NCI-H446 (cell line): ENCODE data around the gene NUMBL.

ENCODE experiments used
- DNase-seq, 2 experiments: peaks; one replicate each; lab custom pipeline; 2025; lab: John Stamatoyannopoulos, UW

NUMBL gene

DNA sequence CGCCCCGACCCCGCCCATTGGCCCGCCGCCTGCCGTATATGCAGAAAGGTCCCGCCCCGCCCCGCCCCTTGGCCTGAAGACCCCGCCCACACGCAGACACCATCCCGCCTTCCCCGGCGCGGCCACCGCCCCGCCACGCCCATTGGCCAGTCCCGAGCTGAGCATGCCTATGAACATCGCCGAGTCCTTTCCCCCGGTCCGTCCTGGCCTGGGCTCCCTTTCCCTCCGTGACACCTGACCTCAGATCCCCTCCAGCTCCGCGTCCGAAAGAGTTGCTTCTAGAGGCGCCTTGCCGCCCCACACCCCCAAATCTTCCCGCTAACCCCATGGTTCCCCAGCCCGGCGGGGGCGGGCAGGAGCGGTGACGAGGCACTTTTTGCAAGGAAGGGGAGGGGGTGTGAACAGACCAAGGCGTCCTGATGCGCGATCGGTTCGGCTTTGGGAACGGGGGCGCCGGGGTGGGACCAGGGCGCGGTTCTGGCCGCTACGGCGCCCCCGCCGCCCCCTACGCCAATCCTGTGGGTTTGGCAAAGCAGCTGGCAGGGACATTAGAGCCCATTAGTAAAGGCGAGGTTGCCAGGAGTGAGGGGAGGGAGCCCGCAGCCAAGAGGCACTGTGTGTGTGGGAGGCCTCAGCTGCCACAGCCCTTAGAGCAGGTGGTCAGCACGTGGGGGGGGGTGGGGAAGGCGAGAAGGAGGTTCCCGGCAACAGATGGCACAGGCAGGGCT, 406 bp upstream of the NUMBL start:
- peak; percentile 89 to 96 for DNase-seq

DNA sequence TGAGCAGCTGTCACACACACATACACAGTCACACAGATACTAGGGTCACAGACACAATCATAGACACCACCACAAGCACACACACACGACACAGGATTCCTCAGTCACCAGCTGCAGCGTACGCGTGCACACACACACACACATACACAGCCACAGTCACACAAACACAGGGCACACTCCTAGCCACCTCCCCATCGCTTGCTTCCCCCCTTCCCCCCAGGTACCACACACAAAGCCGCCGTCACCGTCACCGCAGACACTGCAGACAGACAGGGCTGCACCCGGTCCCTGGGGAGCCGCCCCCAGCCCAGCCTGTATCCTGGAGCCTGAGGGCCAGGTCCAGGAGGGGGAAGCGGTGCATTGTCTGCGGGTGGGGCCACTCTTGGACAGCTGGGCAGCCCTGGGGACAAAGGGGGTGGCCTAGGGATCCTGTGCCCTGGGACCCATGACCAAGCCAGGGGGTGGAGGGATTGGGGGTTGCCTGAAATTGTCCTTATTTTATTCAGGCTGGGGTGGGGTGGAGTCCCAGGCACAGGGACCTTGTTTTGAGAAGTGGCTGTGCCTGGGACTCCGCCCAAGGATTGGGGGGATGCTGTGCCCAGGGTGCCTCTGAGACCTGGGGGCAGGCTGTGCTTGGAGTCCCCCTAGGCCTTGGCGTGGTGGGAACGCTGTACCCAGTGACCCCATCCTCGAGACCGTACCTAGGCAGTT, 957 bp downstream of the NUMBL start:
- DNase-seq: no peak

DNA sequence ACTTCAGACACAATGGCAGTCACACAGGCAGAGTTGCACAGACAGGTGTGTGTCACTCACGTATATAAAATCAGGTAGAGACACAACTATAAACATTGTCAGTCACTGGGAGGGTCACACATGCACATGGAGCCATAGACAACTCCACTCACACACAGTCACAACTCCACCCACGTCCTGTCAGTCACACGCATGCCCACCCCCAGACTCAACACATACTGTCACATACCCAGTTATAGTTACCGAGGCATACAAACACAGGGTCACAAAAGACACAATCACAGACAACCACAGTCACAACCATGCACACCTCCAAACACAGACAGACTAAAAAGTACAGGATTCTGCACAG, 1.5 kb downstream of the NUMBL start:
- DNase-seq: no peak

GRCh38 chr19:40688309-40688708, 2.1 kb downstream of the NUMBL start:
- DNase-seq: no peak

- no peak for DNase-seq
These were observed 2.9 kb downstream of the NUMBL start for GRCh38 chr19:40687525-40688016.

- no peak for DNase-seq
These were observed 3.4 kb downstream of the NUMBL start for GRCh38 chr19:40686882-40687524.

- DNase-seq: no peak
These were observed 4.9 kb downstream of the NUMBL start for GRCh38 chr19:40685563-40685962.

GRCh38 chr19:40685016-40685526, 5.4 kb downstream of the NUMBL start:
- DNase-seq: no peak

DNA sequence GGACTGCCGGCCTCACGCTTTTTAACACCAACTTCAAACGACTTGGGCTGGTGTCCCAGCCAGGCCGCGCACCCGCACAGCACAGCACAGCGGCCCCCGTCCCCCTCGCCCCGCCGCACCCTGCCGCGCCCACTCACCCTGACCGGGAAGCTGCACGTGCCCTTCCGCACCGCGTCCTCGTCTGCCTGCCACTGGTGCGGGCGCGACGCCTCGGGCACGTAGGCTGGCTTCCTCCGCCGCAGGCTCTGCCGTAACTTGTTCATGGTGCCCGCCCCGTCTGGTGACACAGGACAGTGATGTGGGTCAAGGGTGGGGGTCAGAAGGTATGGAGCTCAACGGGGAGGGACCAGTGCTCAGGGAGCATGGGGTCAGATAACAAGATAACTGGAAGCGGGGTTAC, 6.2 kb downstream of the NUMBL start:
- no peak for DNase-seq

- DNase-seq: no peak
These were observed 7.0 kb downstream of the NUMBL start for GRCh38 chr19:40683437-40683836.

- no peak for DNase-seq
These were observed 8.0 kb downstream of the NUMBL start for GRCh38 chr19:40682431-40682964.

- no peak for DNase-seq
These were observed 9.4 kb downstream of the NUMBL start for GRCh38 chr19:40681039-40681438.

DNA sequence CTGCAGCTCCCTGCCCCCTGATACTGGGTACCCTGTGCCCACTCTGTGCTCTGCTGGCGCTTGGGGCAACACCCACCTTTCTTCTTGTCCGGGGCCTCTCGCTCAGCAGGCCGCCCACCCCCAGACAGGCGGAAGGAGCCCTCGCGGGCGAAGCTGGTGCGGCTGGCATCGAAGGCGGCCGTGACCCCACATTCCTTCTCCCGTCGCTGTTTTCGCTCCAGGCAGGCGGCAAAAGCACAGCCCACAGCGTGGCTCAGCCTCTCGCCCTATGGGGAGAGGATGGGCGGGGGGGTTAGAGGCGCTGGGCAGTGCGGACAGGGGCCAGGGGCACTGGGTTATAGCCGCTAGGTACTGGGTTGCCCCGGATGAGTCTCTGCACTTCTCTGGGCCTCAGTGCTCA, 13.3 kb downstream of the NUMBL start:
- DNase-seq: no peak

DNA sequence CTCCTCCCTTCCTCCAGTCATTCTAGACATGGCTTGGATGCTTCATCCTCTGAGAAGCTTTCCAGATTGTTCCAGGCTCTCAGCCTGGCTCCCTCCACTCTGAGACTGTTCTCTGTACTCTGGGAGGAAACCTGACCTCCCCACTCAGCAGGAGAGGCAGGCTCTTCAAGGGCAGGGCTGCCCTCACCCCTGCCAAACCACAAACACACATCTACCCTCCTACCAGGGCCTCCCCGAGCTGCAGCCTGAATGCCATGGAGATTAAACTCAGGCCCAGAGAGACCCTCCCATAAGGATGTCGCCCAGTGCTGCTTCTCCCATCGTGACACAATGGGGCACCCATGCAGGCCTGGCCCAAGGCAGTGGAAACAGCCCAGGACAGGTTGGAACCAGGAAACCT, 16.2 kb downstream of the NUMBL start:
- no peak for DNase-seq

DNA sequence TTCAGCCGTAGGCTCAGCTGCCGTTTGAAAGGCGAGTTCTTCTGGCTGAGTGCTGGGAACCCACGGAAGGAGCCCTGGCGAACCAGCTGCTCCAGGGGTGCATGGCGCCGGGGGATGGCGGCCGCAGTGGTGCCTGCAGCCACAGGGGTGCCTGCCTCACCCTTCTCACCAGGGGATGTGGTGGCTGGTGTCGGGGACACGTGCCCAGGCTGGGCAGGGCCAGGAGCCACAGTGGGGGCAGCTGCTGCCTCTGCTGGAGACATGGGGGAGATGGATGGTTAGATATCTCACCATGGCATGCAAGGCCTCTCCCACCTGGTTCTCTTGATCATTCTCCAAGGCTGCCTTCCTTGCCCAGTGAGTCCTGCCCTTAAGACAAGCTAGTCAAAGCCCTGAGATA, 17.1 kb downstream of the NUMBL start:
- no peak for DNase-seq

- no peak for DNase-seq
These were observed 17.7 kb downstream of the NUMBL start for GRCh38 chr19:40672573-40673299.

GRCh38 chr19:40672038-40672437, 18.4 kb downstream of the NUMBL start:
- DNase-seq: no peak

DNA sequence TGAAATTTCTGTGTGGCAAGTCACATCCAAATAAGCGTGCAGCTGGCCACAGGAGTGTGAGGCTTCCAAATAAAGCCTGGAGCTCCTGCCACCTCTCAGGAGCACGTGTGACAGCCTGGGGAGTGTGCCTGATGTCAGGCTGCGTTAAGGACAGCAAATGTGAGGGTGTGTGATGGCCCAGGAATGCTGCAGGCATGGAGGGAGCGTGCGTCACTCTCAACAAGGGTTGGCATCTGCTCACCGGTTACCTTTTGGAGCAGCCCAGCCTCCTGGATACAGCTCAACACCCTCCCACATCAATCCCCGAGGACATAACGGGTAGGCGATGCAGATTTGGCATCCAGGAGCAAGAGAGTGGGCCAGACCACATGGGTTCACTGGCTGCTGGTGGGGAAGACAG, 19.0 kb downstream of the NUMBL start:
- no peak for DNase-seq

GRCh38 chr19:40668991-40669614, 21.3 kb downstream of the NUMBL start:
- no peak for DNase-seq

- DNase-seq: no peak
These were observed 22.8 kb downstream of the NUMBL start for GRCh38 chr19:40667602-40668001.

DNA sequence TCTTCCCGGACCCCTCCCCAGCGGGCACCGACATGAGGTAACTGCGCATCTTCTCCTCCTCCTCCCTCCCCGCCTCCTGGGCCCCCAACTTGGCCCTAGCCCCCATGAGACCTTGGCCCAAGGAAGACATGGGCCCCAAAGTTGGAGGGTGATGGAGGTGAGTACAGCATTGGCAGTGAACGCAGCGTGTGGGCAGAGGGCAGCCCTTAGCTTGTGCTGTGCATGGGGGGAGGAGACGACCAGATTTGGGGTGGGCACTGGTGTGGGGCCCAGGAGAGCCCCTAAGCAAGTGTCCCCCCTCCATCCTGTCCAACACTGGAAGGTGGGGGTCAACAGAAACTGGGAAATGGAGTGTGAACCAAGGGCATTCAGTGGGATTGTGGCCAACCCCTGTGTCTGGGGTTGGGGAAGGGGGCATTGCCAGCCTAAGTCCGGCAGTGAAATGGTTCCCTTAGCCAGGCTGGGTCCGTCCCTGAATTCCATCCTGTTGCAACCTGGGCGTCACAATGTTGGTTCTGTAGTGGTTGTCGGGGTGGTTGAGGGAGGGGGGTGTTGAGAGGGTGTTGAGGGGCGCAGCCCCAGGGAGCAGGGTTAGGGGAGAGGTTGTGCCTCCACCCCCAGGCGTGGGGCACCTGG, 23.5 kb downstream of the NUMBL start:
- no peak for DNase-seq
